Tibial nerve (tissue), 4 donors: ENCODE data around the gene RPP25L. TPM values are rescaled to one million over a fixed set of nuclear protein-coding genes. Genes with fewer than 3 reads are reported as not detected.

ENCODE experiments used
- DNase-seq, 2 donors: peaks; one replicate each; pipeline ENCODE4 v3.0.0-alpha.2; 2019; ENCODE audit warnings: low spot score in 2 of 2
- H3K27ac ChIP-seq, 4 donors: fragments of 200-600 bp; sonication (generic) in 3 of 4; one replicate each; pipeline ENCODE4 v1.5.1; 2017 to 2019; ENCODE audit warnings: mild to moderate bottlenecking in 1 of 4
- H3K27me3 ChIP-seq, 2 donors: fragments of 200-600 bp; sonication (generic) in 1 of 2; one replicate each; pipeline versions ENCODE4 v1.5.1 to v1.6.0; 2017 to 2019
- H3K36me3 ChIP-seq, 3 donors: fragments of 200-600 bp; sonication (generic); one replicate each; pipeline ENCODE4 v1.5.1; 2018 to 2019
- H3K4me1 ChIP-seq, 4 donors: fragments of 200-600 bp; sonication (generic) in 3 of 4; one replicate each; pipeline ENCODE4 v1.5.1; 2017 to 2019
- H3K4me3 ChIP-seq, 4 donors: fragments of 200-600 bp; sonication (generic) in 3 of 4; one replicate each; pipeline ENCODE4 v1.5.1; 2017 to 2019; ENCODE audit warnings: mild to moderate bottlenecking in 1 of 4, moderate library complexity in 1 of 4
- H3K9me3 ChIP-seq, 4 donors: fragments of 200-600 bp; sonication (generic) in 3 of 4; one replicate each; pipeline ENCODE4 v1.5.1; 2017 to 2019
- EP300 ChIP-seq, 2 donors: sonication (generic); formaldehyde crosslinking; IDR thresholded peaks; one replicate each; pipeline ENCODE4 v1.6.1; 2017; ENCODE audit warnings: antibody characterized with exemption in 2 of 2, mild to moderate bottlenecking in 1 of 2
- POLR2A ChIP-seq, 2 donors: fragments of 450-650 bp; IDR thresholded peaks; one replicate each; pipeline ENCODE4 v1.6.1; 2017; ENCODE audit warnings: antibody characterized with exemption in 2 of 2, mild to moderate bottlenecking in 2 of 2, moderate library complexity in 2 of 2
- WGBS, 2 donors: methylation state at CpG; one replicate each; pipeline ENCODE4 v1.1.5; 2018; 5-methylcytosine and 5-hydroxymethylcytosine counted together
- total RNA-seq, 4 donors: library from RNA; depleted of rRNA; stranded (reverse); fragments of >200 nt; gene quantifications; one replicate each; pipeline ENCODE4 v1.1.0, GENCODE V29; 2016
- TF ChIP-seq, protein P1 (sequence below), 5 experiments: fragments of 200-600 bp in 3 of 5; fragments of 450-650 bp in 2 of 5; sonication (generic) in 3 of 5; IDR thresholded peaks; one replicate each; pipeline ENCODE4 v1.5.1; 2016 to 2019; ENCODE audit warnings: antibody characterized with exemption in 5 of 5, mild to moderate bottlenecking in 3 of 5, moderate library complexity in 2 of 5

Gene RPP25L
- total RNA-seq, 4 donors from 2014 or later: 31.4 to 45.9 (median 45.4) TPM

DNA sequence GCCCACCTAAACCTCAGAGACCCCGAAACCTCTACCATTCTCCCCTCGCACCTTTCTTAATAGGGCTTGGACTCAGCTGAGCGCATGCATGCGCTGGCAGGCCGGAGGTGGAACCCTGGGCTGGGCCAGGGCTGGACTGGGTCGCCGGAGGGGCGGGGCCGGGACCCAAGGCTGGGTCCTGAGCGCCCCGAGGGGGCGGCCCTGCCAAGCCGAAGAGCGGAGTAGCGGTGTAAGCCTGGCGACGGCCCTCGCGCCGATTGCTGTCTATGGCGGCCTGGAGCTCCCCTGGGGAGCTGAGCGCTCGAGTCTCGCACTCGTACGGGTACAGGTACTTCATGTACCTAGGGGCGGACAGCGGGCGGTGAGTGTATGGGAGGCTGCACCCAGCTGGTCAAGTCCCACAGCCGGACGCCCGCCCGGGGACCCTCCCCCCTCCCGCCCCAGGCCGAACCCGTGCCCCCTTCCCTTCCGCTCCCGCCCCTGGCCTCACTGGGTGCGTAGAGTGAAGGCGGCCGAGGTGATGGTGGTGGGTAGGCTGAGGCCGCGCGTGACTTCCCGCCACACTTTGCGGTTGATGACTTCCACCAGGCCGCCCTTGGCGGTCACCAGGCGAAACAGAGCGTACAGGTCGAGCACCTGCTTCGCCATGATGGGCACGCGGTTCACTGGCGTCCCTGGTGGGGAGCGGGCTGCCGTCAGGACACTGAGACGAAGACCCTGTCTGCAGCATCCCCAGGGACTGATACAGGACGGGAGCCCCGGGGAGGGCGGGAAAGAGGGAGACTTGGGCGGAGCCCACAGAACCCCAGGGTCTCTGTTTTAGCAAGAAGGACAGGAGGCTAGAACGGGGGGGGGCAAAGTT, 11.7 kb upstream of the RPP25L start:
- Histone ChIP-seq H3K9me3 (no peaks in the 10 kb centered on the region), H3K27ac (no peak overlapping the region), H3K27me3 (peaks cover 2 to 72% of the 10 kb centered on the region in 2 donors), H3K4me3 (no peak overlapping the region), H3K4me1 (peaks cover 0 to 49% (median 22%) of the 10 kb centered on the region in 4 donors), H3K36me3 (peaks cover 0 to 2% (median 0%) of the 10 kb centered on the region in 3 donors)
- WGBS, 2 donors: 19 to 20% methylated on average over 53 to 58 of the region's 63 CpGs
- DNase-seq: no peak
- TF ChIP-seq POLR2A (IDR thresholded peaks at IDR 0.05) (no peak), EP300 (IDR thresholded peaks at IDR 0.05) (no peak)
- TF ChIP-seq, protein P1, sequence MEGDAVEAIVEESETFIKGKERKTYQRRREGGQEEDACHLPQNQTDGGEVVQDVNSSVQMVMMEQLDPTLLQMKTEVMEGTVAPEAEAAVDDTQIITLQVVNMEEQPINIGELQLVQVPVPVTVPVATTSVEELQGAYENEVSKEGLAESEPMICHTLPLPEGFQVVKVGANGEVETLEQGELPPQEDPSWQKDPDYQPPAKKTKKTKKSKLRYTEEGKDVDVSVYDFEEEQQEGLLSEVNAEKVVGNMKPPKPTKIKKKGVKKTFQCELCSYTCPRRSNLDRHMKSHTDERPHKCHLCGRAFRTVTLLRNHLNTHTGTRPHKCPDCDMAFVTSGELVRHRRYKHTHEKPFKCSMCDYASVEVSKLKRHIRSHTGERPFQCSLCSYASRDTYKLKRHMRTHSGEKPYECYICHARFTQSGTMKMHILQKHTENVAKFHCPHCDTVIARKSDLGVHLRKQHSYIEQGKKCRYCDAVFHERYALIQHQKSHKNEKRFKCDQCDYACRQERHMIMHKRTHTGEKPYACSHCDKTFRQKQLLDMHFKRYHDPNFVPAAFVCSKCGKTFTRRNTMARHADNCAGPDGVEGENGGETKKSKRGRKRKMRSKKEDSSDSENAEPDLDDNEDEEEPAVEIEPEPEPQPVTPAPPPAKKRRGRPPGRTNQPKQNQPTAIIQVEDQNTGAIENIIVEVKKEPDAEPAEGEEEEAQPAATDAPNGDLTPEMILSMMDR (IDR thresholded peaks at IDR 0.05): no peak

DNA sequence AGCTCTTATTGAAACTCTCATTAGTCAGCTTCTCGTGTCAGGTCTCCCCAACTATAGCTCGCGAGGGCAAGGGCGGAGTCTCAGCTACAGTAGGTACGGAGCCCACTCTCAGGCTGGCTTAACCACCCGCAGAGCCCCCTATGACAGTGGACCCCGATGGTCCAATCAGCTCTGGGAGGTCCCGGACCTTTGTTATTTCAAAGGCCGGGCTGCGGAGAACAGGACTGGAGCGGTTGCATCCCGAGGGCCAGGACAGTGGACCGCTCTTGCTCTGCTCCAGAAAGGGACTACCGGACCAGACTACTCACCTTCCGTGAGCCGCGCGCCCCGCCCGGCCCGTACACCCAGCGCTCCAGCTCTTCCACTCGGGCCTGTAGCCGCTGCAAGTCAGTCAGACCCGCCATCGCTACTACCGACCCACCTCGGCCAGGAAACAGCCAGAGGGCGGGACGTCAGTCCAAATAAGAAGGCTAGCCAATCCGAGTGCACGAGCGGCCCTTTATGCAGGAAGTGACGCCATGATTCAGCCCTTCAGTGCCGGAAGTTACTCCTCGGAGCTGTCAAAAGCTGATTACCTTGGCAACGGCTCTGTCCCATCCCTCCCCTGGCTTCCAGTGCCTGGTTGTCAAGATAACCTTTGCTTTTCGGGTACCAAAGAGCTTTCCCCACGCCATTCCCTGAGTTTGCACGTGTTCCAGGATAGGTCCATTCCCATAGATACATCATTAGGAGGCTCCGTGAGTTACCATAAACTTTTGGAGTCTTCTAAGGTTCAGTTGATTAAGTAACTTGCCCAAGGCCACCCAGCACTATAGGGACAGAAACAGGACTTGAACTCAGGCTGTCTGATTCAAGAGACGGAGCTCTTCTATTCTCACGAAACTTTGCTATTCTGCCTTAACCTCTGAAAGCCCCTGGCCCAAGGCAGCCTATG, 8.4 kb upstream of the RPP25L start, which contains the start of gene DCTN3:
TSS of gene DCTN3 (minus strand) at position 435 of the 934 bp plus-strand sequence. CDS start at position 404, 31 bp downstream.
- Histone ChIP-seq H3K4me3 (peak within 1 kb of the TSS; percentile 74 to 93 (median 82)), H3K36me3 (peaks cover 0 to 34% (median 9%) of the 10 kb centered on the region in 3 donors), H3K27me3 (peaks cover 0 to 40% of the 10 kb centered on the region in 2 donors), H3K27ac (peak within 1 kb of the TSS in 2 of 4 donors; percentile 72 to 78), H3K9me3 (no peaks in the 10 kb centered on the region), H3K4me1 (peaks cover 0 to 40% (median 18%) of the 10 kb centered on the region in 4 donors)
- WGBS, 2 donors: 4% methylated on average over 41 to 42 of the region's 43 CpGs
- TF ChIP-seq, protein P1 (IDR thresholded peaks at IDR 0.05): peak in 1 of 5 experiments; percentile 19
- TF ChIP-seq EP300 (IDR thresholded peaks at IDR 0.05): peak; percentile 60 to 66
- no peak for TF ChIP-seq POLR2A (IDR thresholded peaks at IDR 0.05)
- peak; percentile 88 to 93 for DNase-seq

- H3K36me3 ChIP-seq: peaks cover 0 to 56% (median 9%) of the 10 kb centered on the region in 3 donors
- 82 to 85% methylated on average over 2 of the region's 2 CpGs for WGBS, 2 donors
- TF ChIP-seq, protein P1 (IDR thresholded peaks at IDR 0.05): no peak
- TF ChIP-seq POLR2A (IDR thresholded peaks at IDR 0.05) (no peak), EP300 (IDR thresholded peaks at IDR 0.05) (no peak)
Observed at GRCh38 chr9:34615132-34615531, 3.2 kb upstream of the RPP25L start.

DNA sequence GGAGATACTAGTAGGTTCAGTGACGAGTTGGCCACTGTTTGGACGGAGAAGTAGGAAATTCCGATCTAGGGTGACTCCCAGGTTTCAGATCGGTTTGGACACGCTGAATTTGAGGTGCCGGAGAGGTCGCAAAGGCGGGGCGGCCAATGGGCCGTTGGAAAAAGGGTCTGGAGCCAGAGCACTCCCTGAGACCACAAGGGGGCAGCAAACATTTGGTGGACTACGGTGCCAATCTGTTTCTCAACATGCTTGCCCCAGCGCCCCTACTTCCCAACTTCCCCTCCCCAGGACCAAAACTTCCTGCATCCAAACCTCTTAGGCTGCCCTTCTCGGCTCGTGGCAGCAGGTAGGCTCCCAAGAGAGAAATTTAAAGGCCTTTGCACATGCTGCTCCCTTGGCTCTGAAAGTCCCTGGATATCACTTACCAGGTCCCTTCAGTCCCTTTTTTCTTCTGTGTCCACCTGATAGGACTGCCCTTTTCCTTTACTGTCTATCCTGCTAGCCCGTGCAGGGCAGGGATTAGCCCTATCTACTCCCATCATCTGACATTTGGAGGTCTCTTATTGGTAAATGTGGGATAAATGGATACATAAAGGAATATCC, 992 bp upstream of the RPP25L start:
- peak in 1 of 2 donors; percentile 83 for DNase-seq
- Histone ChIP-seq H3K4me3 (peak overlapping the region; percentile 58 to 81 (median 72)), H3K27ac (peak overlapping the region; percentile 74 to 96 (median 93))

More at GRCh38 chr9:34615132-34615531, 3.2 kb upstream of the RPP25L start:
- DNase-seq: no peak
- Histone ChIP-seq H3K27me3 (no peaks in the 10 kb centered on the region), H3K27ac (no peak overlapping the region), H3K4me1 (peaks cover 0 to 39% (median 25%) of the 10 kb centered on the region in 4 donors), H3K9me3 (no peaks in the 10 kb centered on the region), H3K4me3 (no peak overlapping the region)

More for the DNA sequence above, 992 bp upstream of the RPP25L start:
- Histone ChIP-seq H3K27me3 (no peaks in the 10 kb centered on the region), H3K9me3 (no peaks in the 10 kb centered on the region), H3K4me1 (peaks cover 0 to 28% (median 15%) of the 10 kb centered on the region in 4 donors), H3K36me3 (peaks cover 0 to 58% (median 9%) of the 10 kb centered on the region in 3 donors)
- no peak for TF ChIP-seq EP300 (IDR thresholded peaks at IDR 0.05)
- TF ChIP-seq, protein P1 (IDR thresholded peaks at IDR 0.05): peak; percentile 79 to 88 (median 84)
- WGBS, 2 donors: 1 to 2% methylated on average over 15 of the region's 15 CpGs
